ENCODE measurements around the gene NIN.

Gene NIN

GRCh38 chr14:50719911-50720759 lies 110.8 kb downstream of the NIN start:
- no peak for TF ChIP-seq ZFX (IDR thresholded peaks at IDR 0.05)
- TF ChIP-seq CTCF (conservative IDR thresholded peaks at IDR 0.05): no peak
- no peak overlapping the region for H3K27ac ChIP-seq

GRCh38 chr14:50718949-50719348 lies 112.0 kb downstream of the NIN start:
- TF ChIP-seq CTCF (conservative IDR thresholded peaks at IDR 0.05): no peak
- no peak for TF ChIP-seq ZFX (IDR thresholded peaks at IDR 0.05)
- H3K27ac ChIP-seq: no peak overlapping the region

- no peak overlapping the region for H3K27ac ChIP-seq
- TF ChIP-seq CTCF (conservative IDR thresholded peaks at IDR 0.05) (no peak), ZFX (IDR thresholded peaks at IDR 0.05) (no peak)
These were observed 113.2 kb downstream of the NIN start for GRCh38 chr14:50717811-50718210.

GRCh38 chr14:50714450-50715073 lies 116.4 kb downstream of the NIN start:
- TF ChIP-seq CTCF (conservative IDR thresholded peaks at IDR 0.05): peak; percentile 75
- TF ChIP-seq ZFX (IDR thresholded peaks at IDR 0.05): no peak

GRCh38 chr14:50711043-50711442 lies 119.9 kb downstream of the NIN start:
- no peak overlapping the region for H3K27ac ChIP-seq
- TF ChIP-seq CTCF (conservative IDR thresholded peaks at IDR 0.05) (no peak), ZFX (IDR thresholded peaks at IDR 0.05) (no peak)

More at GRCh38 chr14:50714450-50715073, 116.4 kb downstream of the NIN start:
- no peak overlapping the region for H3K27ac ChIP-seq

GRCh38 chr14:50705026-50705593 lies 125.9 kb downstream of the NIN start:
- H3K27ac ChIP-seq: no peak overlapping the region
- TF ChIP-seq CTCF (conservative IDR thresholded peaks at IDR 0.05) (no peak), ZFX (IDR thresholded peaks at IDR 0.05) (no peak)

- no peak for TF ChIP-seq CTCF (conservative IDR thresholded peaks at IDR 0.05)
- TF ChIP-seq ZFX (IDR thresholded peaks at IDR 0.05): no peak
- H3K27ac ChIP-seq: no peak overlapping the region
These were observed 126.4 kb downstream of the NIN start for GRCh38 chr14:50704454-50705010.
